T-cell (primary cell): ENCODE measurements around the gene DNPH1. TPM values are rescaled to one million over a fixed set of nuclear protein-coding genes. Genes with fewer than 3 reads are reported as not detected.

ENCODE experiments used
- ATAC-seq, 4 experiments: fragments of 200-7000 bp in 3 of 4; fragments of 150-1000 bp in 1 of 4; cut with Tn5 transposase; replicated peaks in 1 of 4; 1 replicate in 3 of 4; 2 replicates in 1 of 4; pipeline ENCODE4 v1.10.0; 2021; ENCODE audit warnings: moderate library complexity in 3 of 4, mild to moderate bottlenecking in 2 of 4, moderate number of reproducible peaks in 1 of 4
- CTCF ChIA-PET, 2 donors: fragments of 300-600 bp; sonication (Branson Sonifier 250); formaldehyde crosslinking; loops; one replicate each; lab custom pipeline; 2022; ENCODE audit warnings: antibody characterized with exemption in 2 of 2; lab: Charles Lee
- POLR2A ChIA-PET, 2 donors: fragments of 300-600 bp; sonication (Branson Sonifier 250); formaldehyde crosslinking; loops; one replicate each; lab custom pipeline; 2022; ENCODE audit warnings: antibody characterized with exemption in 2 of 2; lab: Charles Lee
- DNase-seq, 35 experiments: peaks; one replicate each; pipeline versions ENCODE4 v3.0.0 to v3.0.0-alpha.2; 2013 to 2023
- H3K27ac ChIP-seq: one replicate; pipeline ENCODE4 v1.5.1; 2013; ENCODE audit warnings: low read length
- H3K27me3 ChIP-seq, 2 experiments: replicated peaks in 1 of 2; 1 replicate in 1 of 2; 2 replicates in 1 of 2; pipeline versions ENCODE4 v1.6.1 to v1.7.0; 2013; ENCODE audit warnings: low read length in 1 of 2, mixed read lengths in 1 of 2; ENCODE audit not compliant: control insufficient read depth in 2 of 2, insufficient read depth in 2 of 2; ENCODE audit errors: extremely low read depth in 1 of 2
- H3K36me3 ChIP-seq, 2 donors: 1 replicate in 1 of 2; 2 replicates in 1 of 2; pipeline versions ENCODE4 v1.6.1 to v1.7.0; 2013; ENCODE audit warnings: low read length in 1 of 2; ENCODE audit not compliant: control insufficient read depth in 2 of 2, insufficient read depth in 1 of 2; ENCODE audit errors: extremely low read depth in 1 of 2
- H3K4me1 ChIP-seq, 2 experiments: 1 replicate in 1 of 2; 2 replicates in 1 of 2; pipeline versions ENCODE4 v1.6.1 to v1.7.0; 2013; ENCODE audit warnings: low read length in 2 of 2, mixed read lengths in 1 of 2; ENCODE audit not compliant: insufficient read depth in 2 of 2, control insufficient read depth in 1 of 2; ENCODE audit errors: extremely low read depth in 1 of 2
- H3K4me3 ChIP-seq, 2 donors: 1 replicate in 1 of 2; 2 replicates in 1 of 2; pipeline versions ENCODE4 v1.5.1 to v1.7.0; 2013; ENCODE audit warnings: mild to moderate bottlenecking in 2 of 2, low read length in 1 of 2, moderate library complexity in 1 of 2; ENCODE audit not compliant: control insufficient read depth in 1 of 2; ENCODE audit errors: extremely low read depth in 1 of 2
- H3K9me3 ChIP-seq: 2 replicates; pipeline ENCODE4 v1.7.0; 2013
- H3K27ac Mint-ChIP-seq, 2 donors: one replicate each; pipeline ENCODE4 v1.8.0; 2020 to 2021; ENCODE audit warnings: mild to moderate bottlenecking in 2 of 2, mixed read lengths in 2 of 2
- H3K27me3 Mint-ChIP-seq, 2 donors: one replicate each; pipeline ENCODE4 v1.8.0; 2021 to 2022; ENCODE audit warnings: mixed read lengths in 2 of 2
- H3K36me3 Mint-ChIP-seq: one replicate; pipeline ENCODE4 v1.8.0; 2021; ENCODE audit warnings: mixed read lengths
- H3K4me1 Mint-ChIP-seq, 3 donors: one replicate each; pipeline ENCODE4 v1.8.0; 2020 to 2022; ENCODE audit warnings: mixed read lengths in 3 of 3, mild to moderate bottlenecking in 1 of 3
- H3K4me3 Mint-ChIP-seq, 3 donors: one replicate each; pipeline ENCODE4 v1.8.0; 2020 to 2022; ENCODE audit warnings: mild to moderate bottlenecking in 3 of 3, mixed read lengths in 3 of 3, moderate library complexity in 3 of 3
- H3K9me3 Mint-ChIP-seq, 3 donors: one replicate each; pipeline ENCODE4 v1.8.0; 2020 to 2022; ENCODE audit warnings: mixed read lengths in 3 of 3
- WGBS: methylation state at CpG from one replicate; pipeline ENCODE4 v1.1.5; 2013; ENCODE audit warnings: missing lambda C conversion rate; ENCODE audit not compliant: insufficient coverage; 5-methylcytosine and 5-hydroxymethylcytosine counted together
- total RNA-seq, 35 experiments: library from RNA in 6 of 35; stranded (reverse) in 6 of 35; fragments of 120-200 nt in 1 of 35; gene quantifications; one replicate each; pipeline versions ENCODE4 v1.2.1 to v1.2.4 and lab custom pipeline; 2013 to 2026

The DNPH1 gene
- total RNA-seq, 5 donors from 2014 or later (not counting 1 experiment from before 2014, with no cell fraction given) = 28.5 to 76.1 (median 57.5) TPM

DNA sequence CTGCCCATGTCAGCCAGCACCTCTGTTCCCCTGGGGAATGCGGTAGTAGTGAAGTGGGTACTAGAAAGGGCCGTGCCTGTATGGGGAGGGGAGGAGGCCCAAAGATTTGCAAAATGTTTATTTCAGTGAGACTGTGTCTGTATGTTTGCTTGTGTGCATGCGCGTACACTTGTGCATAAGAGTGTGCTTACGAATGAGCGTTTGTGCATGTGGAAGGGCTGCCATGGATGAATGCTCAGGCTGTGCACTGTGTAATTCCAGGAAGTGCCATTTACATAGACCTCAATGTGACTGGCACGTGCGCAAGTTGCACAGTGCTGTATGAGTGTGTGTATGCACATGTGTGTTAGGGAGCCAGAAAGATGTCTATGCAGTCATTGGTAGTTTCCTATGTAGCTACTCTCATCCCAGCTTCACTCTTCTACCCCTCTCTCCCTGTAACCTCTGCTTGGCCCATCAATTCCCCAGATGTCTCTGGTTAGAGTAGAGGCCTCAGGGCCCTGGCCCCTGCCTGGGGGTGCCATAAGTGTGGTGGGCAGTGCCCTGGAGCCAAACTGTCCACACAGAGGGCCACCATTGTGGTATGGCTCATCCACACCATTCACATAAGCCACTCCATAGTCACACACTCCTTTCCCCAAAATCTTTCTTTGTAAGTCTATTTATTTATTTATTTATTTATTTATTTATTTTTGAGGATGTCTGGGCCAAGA, 42.0 kb upstream of the DNPH1 start:
- H3K4me3 ChIP-seq = no peak overlapping the region
- no peaks in the 10 kb centered on the region for H3K36me3 Mint-ChIP-seq
- no peak overlapping the region for H3K27ac ChIP-seq
- H3K4me1 ChIP-seq = peaks cover 0 to 28% of the 10 kb centered on the region in 2 experiments
- peaks cover 9 to 22% (median 10%) of the 10 kb centered on the region in 3 donors for H3K4me1 Mint-ChIP-seq
- ATAC-seq (no peak), DNase-seq (no peak)
- H3K36me3 ChIP-seq = no peaks in the 10 kb centered on the region
- H3K9me3 Mint-ChIP-seq = no peaks in the 10 kb centered on the region
- CTCF ChIA-PET = no interaction called here
- H3K9me3 ChIP-seq = no peaks in the 10 kb centered on the region
- no peak overlapping the region for H3K27ac Mint-ChIP-seq
- WGBS = 88% methylated on average over 5 of the region's 8 CpGs
- POLR2A ChIA-PET = no interaction called here
- H3K27me3 ChIP-seq = peaks cover 0 to 49% of the 10 kb centered on the region in 2 experiments
- H3K4me3 Mint-ChIP-seq = no peak overlapping the region
- peaks cover 4 to 17% of the 10 kb centered on the region in 2 donors for H3K27me3 Mint-ChIP-seq

DNA sequence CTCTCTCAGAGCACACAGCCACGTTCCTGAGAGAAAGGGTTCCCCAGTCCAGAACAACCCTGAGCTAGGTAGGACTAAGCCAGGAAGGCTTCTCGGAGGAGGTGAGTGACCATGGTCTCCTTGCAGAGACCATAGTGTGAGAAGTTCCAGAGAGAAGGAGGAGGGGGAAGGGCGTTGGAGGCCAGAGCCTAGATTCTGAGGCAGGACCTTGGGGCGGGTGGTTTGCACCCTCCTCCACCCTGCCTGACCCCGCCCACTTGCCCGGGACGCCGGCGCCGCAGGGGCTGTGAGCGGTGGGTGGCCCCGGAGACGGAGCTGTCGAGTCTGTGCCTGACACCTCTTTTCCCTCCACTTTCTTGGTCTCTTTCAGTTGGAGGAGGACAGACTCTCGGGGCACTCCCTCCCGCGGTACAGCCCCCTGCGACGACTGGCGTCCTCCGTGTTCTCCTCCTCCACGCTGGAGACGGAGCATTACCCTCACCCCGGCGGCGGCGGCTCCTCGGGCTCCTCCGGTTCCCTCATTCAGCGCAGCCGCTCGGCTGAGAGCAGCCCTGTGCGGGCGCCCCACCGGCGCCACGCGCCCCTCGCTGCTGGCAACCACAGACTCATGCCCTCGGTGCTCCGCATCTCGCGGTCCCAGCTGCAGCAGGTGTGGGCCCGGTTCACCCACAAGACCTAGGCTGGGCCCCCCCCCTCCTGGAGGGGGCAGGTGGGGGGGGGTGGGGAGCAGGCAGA, 40.2 kb upstream of the DNPH1 start:
- CTCF ChIA-PET = no interaction called here
- Mint-ChIP-seq H3K9me3 (no peaks in the 10 kb centered on the region), H3K4me1 (peaks cover 4 to 16% (median 5%) of the 10 kb centered on the region in 3 donors), H3K36me3 (no peaks in the 10 kb centered on the region), H3K4me3 (peak overlapping the region; percentile 59 to 76 (median 73)), H3K27me3 (peaks cover 0 to 11% of the 10 kb centered on the region in 2 donors), H3K27ac (no peak overlapping the region)
- H3K36me3 ChIP-seq = no peaks in the 10 kb centered on the region
- peaks cover 0 to 12% of the 10 kb centered on the region in 2 experiments for H3K4me1 ChIP-seq
- H3K27me3 ChIP-seq = peaks cover 0 to 38% of the 10 kb centered on the region in 2 experiments
- WGBS = 4% methylated on average over 37 of the region's 44 CpGs
- DNase-seq (peak in 26 of 35 experiments; percentile 11 to 52 (median 37)), ATAC-seq (peak; percentile 72 to 83 (median 74))
- POLR2A ChIA-PET = no interaction called here
- no peak overlapping the region for H3K27ac ChIP-seq
- peak overlapping the region; percentile 53 to 60 for H3K4me3 ChIP-seq
- no peaks in the 10 kb centered on the region for H3K9me3 ChIP-seq

DNA sequence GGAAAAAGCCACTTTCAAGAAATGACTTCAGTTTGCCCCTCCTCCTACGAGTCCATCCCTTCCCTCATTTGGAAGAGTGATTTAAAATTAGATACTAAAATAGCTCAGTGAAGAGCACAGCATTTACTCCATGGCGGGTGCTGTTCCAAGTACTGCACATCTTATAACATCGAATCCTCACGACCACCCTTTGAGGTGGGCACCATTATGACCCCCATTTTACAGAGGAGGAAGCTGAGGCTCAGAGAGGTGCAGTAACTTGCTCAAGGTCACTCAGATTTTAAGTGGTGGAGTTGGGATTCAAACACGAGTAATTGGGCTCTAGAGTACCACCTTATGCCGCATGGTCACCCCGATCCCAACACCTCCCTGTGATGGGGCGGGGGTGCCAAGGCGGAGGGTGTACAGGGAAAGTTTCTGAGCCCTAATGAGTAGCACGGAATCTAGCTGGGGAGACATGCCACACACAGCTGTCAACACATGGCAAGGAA, 39.5 kb upstream of the DNPH1 start:
- Mint-ChIP-seq H3K36me3 (no peaks in the 10 kb centered on the region), H3K9me3 (no peaks in the 10 kb centered on the region), H3K4me1 (peaks cover 4 to 12% (median 5%) of the 10 kb centered on the region in 3 donors), H3K27ac (no peak overlapping the region), H3K4me3 (peak overlapping the region; percentile 59 to 76 (median 73)), H3K27me3 (peaks cover 0 to 7% of the 10 kb centered on the region in 2 donors)
- no peak overlapping the region for H3K27ac ChIP-seq
- CTCF ChIA-PET = interaction anchor here in 1 of 2 donors (0.6 to 1.5 kb wide), 2 partner anchors 81 to 129 kb away, joined by 4 to 5 read pairs; no protein-coding TSS in a partner anchor
- H3K4me1 ChIP-seq = peaks cover 0 to 12% of the 10 kb centered on the region in 2 experiments
- POLR2A ChIA-PET = no interaction called here
- no peaks in the 10 kb centered on the region for H3K9me3 ChIP-seq
- ATAC-seq (no peak), DNase-seq (no peak)
- H3K27me3 ChIP-seq = peaks cover 0 to 32% of the 10 kb centered on the region in 2 experiments
- H3K36me3 ChIP-seq = no peaks in the 10 kb centered on the region
- 85% methylated on average over 4 of the region's 10 CpGs for WGBS
- H3K4me3 ChIP-seq = no peak overlapping the region

DNA sequence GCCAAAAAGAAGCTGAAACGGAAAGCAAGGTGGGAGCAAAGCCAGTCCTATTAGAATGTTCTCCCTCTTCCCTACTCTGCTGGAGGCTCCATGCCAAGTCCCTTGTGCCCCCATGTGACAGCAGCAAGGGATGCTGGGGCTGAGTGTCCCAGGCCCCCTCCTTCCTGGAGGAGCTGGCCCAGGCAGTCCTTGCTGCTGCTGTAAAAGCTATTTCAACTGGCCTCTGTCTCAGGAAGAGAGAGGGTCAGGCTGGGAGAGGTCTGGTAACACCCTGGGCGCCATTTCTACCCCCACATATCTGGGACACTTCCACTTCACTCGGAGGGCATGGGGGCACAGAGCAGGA, 39.0 kb upstream of the DNPH1 start:
- no peaks in the 10 kb centered on the region for H3K36me3 ChIP-seq
- H3K4me1 ChIP-seq = peaks cover 0 to 17% of the 10 kb centered on the region in 2 experiments
- H3K4me3 ChIP-seq = no peak overlapping the region
- CTCF ChIA-PET = interaction anchor here in 1 of 2 donors (0.6 to 1.5 kb wide), 2 partner anchors 81 to 129 kb away, joined by 4 to 5 read pairs; no protein-coding TSS in a partner anchor
- no peaks in the 10 kb centered on the region for H3K9me3 Mint-ChIP-seq
- no peak overlapping the region for H3K27ac Mint-ChIP-seq
- peak overlapping the region in 1 of 3 donors; percentile 73 for H3K4me3 Mint-ChIP-seq
- H3K27ac ChIP-seq = no peak overlapping the region
- no peak for DNase-seq
- no peak for ATAC-seq
- no peaks in the 10 kb centered on the region for H3K36me3 Mint-ChIP-seq
- peaks cover 0 to 7% of the 10 kb centered on the region in 2 donors for H3K27me3 Mint-ChIP-seq
- no CpG with 5 or more reads among the region's 3 CpGs for WGBS
- no peaks in the 10 kb centered on the region for H3K9me3 ChIP-seq
- H3K27me3 ChIP-seq = peaks cover 0 to 34% of the 10 kb centered on the region in 2 experiments
- peaks cover 6 to 12% (median 9%) of the 10 kb centered on the region in 3 donors for H3K4me1 Mint-ChIP-seq
- POLR2A ChIA-PET = no interaction called here

DNA sequence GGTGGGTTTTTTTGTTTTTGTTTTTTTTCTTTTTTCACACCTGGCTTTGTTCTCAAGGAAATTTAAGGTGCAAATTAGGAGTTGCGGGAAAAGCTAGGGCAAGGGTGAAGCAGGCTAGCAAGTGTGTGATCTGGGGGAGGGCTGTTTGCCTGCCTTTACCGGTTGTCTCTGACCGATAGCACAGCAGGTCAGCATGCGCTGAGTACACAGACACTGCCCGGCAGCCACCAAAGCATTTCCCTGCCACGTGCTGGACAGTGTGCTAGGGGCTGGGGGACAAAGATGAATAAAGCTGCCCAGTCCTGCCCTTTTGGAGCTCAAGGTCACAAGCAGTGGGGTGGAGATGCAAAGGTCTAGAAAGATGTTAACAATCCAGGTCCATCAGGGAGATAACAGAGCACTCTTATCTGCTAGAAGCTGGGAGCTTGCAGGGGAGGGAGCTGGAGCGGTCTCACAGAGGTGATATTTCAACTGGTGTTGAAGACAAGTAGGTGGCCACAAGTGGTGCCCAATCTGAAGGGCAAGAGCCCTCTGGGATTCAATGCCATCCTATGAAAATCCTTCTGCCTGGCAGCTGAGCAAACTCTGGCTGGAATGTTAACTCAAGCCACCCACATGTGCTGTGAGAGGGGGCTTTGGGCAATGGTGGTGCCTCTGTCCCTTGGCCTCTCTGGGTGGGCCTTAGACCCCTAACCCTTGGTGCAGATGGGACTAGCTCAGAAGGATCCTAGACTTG, 38.5 kb upstream of the DNPH1 start:
- 97% methylated on average over 5 of the region's 7 CpGs for WGBS
- H3K9me3 ChIP-seq = no peaks in the 10 kb centered on the region
- H3K4me3 Mint-ChIP-seq = peak overlapping the region in 1 of 3 donors; percentile 73
- peaks cover 0 to 7% of the 10 kb centered on the region in 2 donors for H3K27me3 Mint-ChIP-seq
- peaks cover 6 to 12% (median 10%) of the 10 kb centered on the region in 3 donors for H3K4me1 Mint-ChIP-seq
- no peak for ATAC-seq
- ChIA-PET CTCF (interaction anchor here in 1 of 2 donors (1.5 kb wide), 1 partner anchor 130 kb away, joined by 4 read pairs; no protein-coding TSS in a partner anchor), POLR2A (no interaction called here)
- H3K4me3 ChIP-seq = no peak overlapping the region
- no peak overlapping the region for H3K27ac ChIP-seq
- no peaks in the 10 kb centered on the region for H3K36me3 Mint-ChIP-seq
- H3K27ac Mint-ChIP-seq = no peak overlapping the region
- H3K36me3 ChIP-seq = no peaks in the 10 kb centered on the region
- H3K27me3 ChIP-seq = peaks cover 0 to 34% of the 10 kb centered on the region in 2 experiments
- peaks cover 0 to 19% of the 10 kb centered on the region in 2 experiments for H3K4me1 ChIP-seq
- no peaks in the 10 kb centered on the region for H3K9me3 Mint-ChIP-seq
- DNase-seq = no peak
